Neural progenitor cell (in vitro differentiated cells): ENCODE data around the gene RPTOR. TPM values are rescaled to one million over a fixed set of nuclear protein-coding genes. Genes with fewer than 3 reads are reported as not detected.

ENCODE experiments used
- DNase-seq: peaks from one replicate; pipeline ENCODE4 v3.0.0-alpha.2; 2016; ENCODE audit warnings: low spot score
- H2AFZ ChIP-seq: fragments of 200-600 bp; sonication (generic); replicated peaks from 2 replicates; pipeline ENCODE4 v1.6.1; 2016; ENCODE audit warnings: antibody characterized with exemption
- H3F3A ChIP-seq: fragments of 200-600 bp; sonication (generic); 2 replicates; pipeline ENCODE4 v1.6.1; 2016; ENCODE audit warnings: antibody characterized with exemption, low read depth
- H3K27ac ChIP-seq: fragments of 200-600 bp; sonication (generic); 2 replicates; pipeline ENCODE4 v1.5.1; 2016; ENCODE audit warnings: mild to moderate bottlenecking
- H3K27me3 ChIP-seq: fragments of 200-600 bp; sonication (generic); 2 replicates; pipeline ENCODE4 v1.6.1; 2016; ENCODE audit warnings: mild to moderate bottlenecking, moderate library complexity
- H3K36me3 ChIP-seq: fragments of 200-600 bp; sonication (generic); 2 replicates; pipeline ENCODE4 v1.5.1; 2016
- H3K4me1 ChIP-seq: fragments of 200-600 bp; sonication (generic); 2 replicates; pipeline ENCODE4 v1.6.1; 2016; ENCODE audit warnings: mixed run types
- H3K4me2 ChIP-seq: fragments of 200-600 bp; sonication (generic); 2 replicates; pipeline ENCODE4 v1.6.1; 2016
- H3K4me3 ChIP-seq: fragments of 200-600 bp; sonication (generic); 2 replicates; pipeline ENCODE4 v1.5.1; 2016
- H3K79me2 ChIP-seq: fragments of 200-600 bp; sonication (generic); 2 replicates; pipeline ENCODE4 v1.6.1; 2016; ENCODE audit warnings: low read depth
- H3K9ac ChIP-seq: fragments of 200-600 bp; sonication (generic); 2 replicates; pipeline ENCODE4 v1.6.1; 2016
- H3K9me3 ChIP-seq: fragments of 200-600 bp; sonication (generic); 2 replicates; pipeline ENCODE4 v1.5.1; 2016; ENCODE audit warnings: low read depth
- H4K20me1 ChIP-seq: fragments of 200-600 bp; sonication (generic); 2 replicates; pipeline ENCODE4 v1.6.1; 2016; ENCODE audit warnings: low read depth
- H3K27ac Mint-ChIP-seq: 3 replicates; pipeline ENCODE4 v1.8.0; 2021; ENCODE audit warnings: mixed read lengths
- H3K27me3 Mint-ChIP-seq: 2 replicates; pipeline ENCODE4 v1.8.0; 2022; ENCODE audit warnings: low read depth, mild to moderate bottlenecking, inconsistent platforms, moderate library complexity, mixed read lengths; ENCODE audit not compliant: insufficient read depth
- H3K36me3 Mint-ChIP-seq: 3 replicates; pipeline ENCODE4 v1.8.0; 2021; ENCODE audit warnings: mixed read lengths
- H3K4me1 Mint-ChIP-seq: 3 replicates; pipeline ENCODE4 v1.8.0; 2021; ENCODE audit warnings: mixed read lengths
- H3K4me3 Mint-ChIP-seq: 3 replicates; pipeline ENCODE4 v1.8.0; 2021; ENCODE audit warnings: mild to moderate bottlenecking, moderate library complexity, mixed read lengths
- H3K9me3 Mint-ChIP-seq: 3 replicates; pipeline ENCODE4 v1.8.0; 2020; ENCODE audit warnings: mixed read lengths
- EZH2 ChIP-seq: fragments of 200-600 bp; sonication (generic); IDR thresholded peaks from 2 replicates; pipeline ENCODE4 v1.6.1; 2017; ENCODE audit warnings: antibody characterized with exemption, mild to moderate bottlenecking, moderate library complexity
- EZH2phosphoT487 ChIP-seq: fragments of 200-600 bp; sonication (generic); IDR thresholded peaks from 2 replicates; pipeline ENCODE4 v1.6.1; 2017; ENCODE audit warnings: antibody characterized with exemption
- total RNA-seq: library from RNA; depleted of rRNA; stranded (reverse); fragments of >200 nt; gene quantifications from 2 replicates; pipeline ENCODE4 v1.2.3, GENCODE V29; 2015; ENCODE audit warnings: low replicate concordance
- TF ChIP-seq, protein P1 (sequence below): fragments of 200-600 bp; sonication (generic); IDR thresholded peaks from 2 replicates; pipeline ENCODE4 v1.5.1; 2017; ENCODE audit warnings: antibody characterized with exemption, mild to moderate bottlenecking

Gene RPTOR
- total RNA-seq, 1 donor from 2014 or later, result 7.4 TPM

DNA sequence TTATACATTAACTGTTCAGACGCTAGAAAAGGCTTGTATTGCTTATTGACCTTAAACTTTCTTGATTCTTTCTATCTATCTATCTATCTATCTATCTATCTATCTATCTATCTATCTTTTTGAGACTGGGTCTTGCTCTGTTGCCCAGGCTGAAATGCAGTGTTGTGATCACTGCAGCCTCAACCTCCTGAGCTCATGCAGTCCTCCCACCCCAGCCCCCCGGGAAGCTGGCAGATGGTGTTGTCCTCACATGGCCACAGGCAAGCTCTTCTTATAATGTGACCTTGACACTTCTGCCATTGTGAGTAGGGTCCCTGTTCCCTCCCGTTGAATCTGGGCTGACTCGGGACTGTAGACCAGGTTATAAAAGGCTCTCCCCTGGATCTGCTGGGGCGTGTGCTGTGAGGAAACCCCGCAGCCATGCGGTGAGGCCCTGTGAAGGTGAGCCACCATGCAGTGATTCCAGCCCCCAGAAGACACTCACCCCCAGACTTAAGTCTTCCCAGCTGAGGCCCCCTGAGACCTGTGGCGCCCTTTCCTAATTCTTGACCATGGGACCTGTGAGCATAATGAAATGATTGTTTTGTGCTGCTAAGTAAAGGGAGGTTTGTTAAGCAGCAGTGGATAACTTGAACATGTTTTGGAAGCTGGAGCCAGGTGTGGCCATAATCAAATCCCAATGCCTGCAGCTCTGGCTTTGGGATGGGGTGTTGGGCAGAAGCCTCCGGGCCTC is 54.3 kb downstream of the RPTOR start:
- Histone ChIP-seq H3K9me3 (peaks cover 3% of the 10 kb centered on the region), H3K27me3 (no peaks in the 10 kb centered on the region), H3K36me3 (no peaks in the 10 kb centered on the region), H3F3A (no peaks in the 10 kb centered on the region), H3K4me3 (no peak overlapping the region), H3K9ac (no peak overlapping the region), H4K20me1 (peaks cover 40% of the 10 kb centered on the region), H3K27ac (no peak overlapping the region), H3K4me2 (no peak overlapping the region), H2AFZ (no peak overlapping the region), H3K4me1 (no peaks in the 10 kb centered on the region), H3K79me2 (peaks cover 40% of the 10 kb centered on the region)
- H3K27me3 Mint-ChIP-seq, result peaks cover 2% of the 10 kb centered on the region
- no peak overlapping the region for H3K27ac Mint-ChIP-seq
- TF ChIP-seq, protein P1, sequence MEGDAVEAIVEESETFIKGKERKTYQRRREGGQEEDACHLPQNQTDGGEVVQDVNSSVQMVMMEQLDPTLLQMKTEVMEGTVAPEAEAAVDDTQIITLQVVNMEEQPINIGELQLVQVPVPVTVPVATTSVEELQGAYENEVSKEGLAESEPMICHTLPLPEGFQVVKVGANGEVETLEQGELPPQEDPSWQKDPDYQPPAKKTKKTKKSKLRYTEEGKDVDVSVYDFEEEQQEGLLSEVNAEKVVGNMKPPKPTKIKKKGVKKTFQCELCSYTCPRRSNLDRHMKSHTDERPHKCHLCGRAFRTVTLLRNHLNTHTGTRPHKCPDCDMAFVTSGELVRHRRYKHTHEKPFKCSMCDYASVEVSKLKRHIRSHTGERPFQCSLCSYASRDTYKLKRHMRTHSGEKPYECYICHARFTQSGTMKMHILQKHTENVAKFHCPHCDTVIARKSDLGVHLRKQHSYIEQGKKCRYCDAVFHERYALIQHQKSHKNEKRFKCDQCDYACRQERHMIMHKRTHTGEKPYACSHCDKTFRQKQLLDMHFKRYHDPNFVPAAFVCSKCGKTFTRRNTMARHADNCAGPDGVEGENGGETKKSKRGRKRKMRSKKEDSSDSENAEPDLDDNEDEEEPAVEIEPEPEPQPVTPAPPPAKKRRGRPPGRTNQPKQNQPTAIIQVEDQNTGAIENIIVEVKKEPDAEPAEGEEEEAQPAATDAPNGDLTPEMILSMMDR, result no peak
- TF ChIP-seq EZH2, result no peak
- peaks cover 45% of the 10 kb centered on the region for H3K4me1 Mint-ChIP-seq
- no peak overlapping the region for H3K4me3 Mint-ChIP-seq
- H3K9me3 Mint-ChIP-seq, result peaks cover 13% of the 10 kb centered on the region
- peaks cover 16% of the 10 kb centered on the region for H3K36me3 Mint-ChIP-seq
- DNase-seq, result no peak

- H3K4me1 Mint-ChIP-seq, result peaks cover 43% of the 10 kb centered on the region
- Histone ChIP-seq H3K4me3 (no peak overlapping the region), H3K27me3 (no peaks in the 10 kb centered on the region), H3K79me2 (peaks cover 39% of the 10 kb centered on the region), H3K27ac (no peak overlapping the region), H3K9ac (no peak overlapping the region), H2AFZ (no peak overlapping the region), H4K20me1 (peaks cover 39% of the 10 kb centered on the region), H3K4me2 (no peak overlapping the region), H3K4me1 (no peaks in the 10 kb centered on the region), H3K36me3 (no peaks in the 10 kb centered on the region), H3F3A (no peaks in the 10 kb centered on the region), H3K9me3 (peaks cover 3% of the 10 kb centered on the region)
- DNase-seq, result no peak
- H3K4me3 Mint-ChIP-seq, result no peak overlapping the region
- no peak for TF ChIP-seq EZH2
- TF ChIP-seq EZH2phosphoT487, result no peak
- TF ChIP-seq, protein P1, result no peak
- H3K36me3 Mint-ChIP-seq, result peaks cover 21% of the 10 kb centered on the region
- H3K27ac Mint-ChIP-seq, result no peak overlapping the region
- peaks cover 2% of the 10 kb centered on the region for H3K27me3 Mint-ChIP-seq
- H3K9me3 Mint-ChIP-seq, result peaks cover 16% of the 10 kb centered on the region
Measured at GRCh38 chr17:80599546-80600305, 55.1 kb downstream of the RPTOR start.

- Mint-ChIP-seq H3K27me3 (peaks cover 2% of the 10 kb centered on the region), H3K9me3 (peaks cover 18% of the 10 kb centered on the region), H3K27ac (no peak overlapping the region), H3K4me3 (peak overlapping the region; percentile 46), H3K4me1 (peaks cover 39% of the 10 kb centered on the region), H3K36me3 (peaks cover 21% of the 10 kb centered on the region)
- TF ChIP-seq EZH2 (no peak), EZH2phosphoT487 (no peak)
- TF ChIP-seq, protein P1, result no peak
- DNase-seq, result no peak
- H3K79me2 ChIP-seq, result peaks cover 35% of the 10 kb centered on the region
- no peak overlapping the region for H3K27ac ChIP-seq
- H4K20me1 ChIP-seq, result peaks cover 28% of the 10 kb centered on the region
- no peak overlapping the region for H3K4me3 ChIP-seq
- H3K36me3 ChIP-seq, result no peaks in the 10 kb centered on the region
- no peak overlapping the region for H3K4me2 ChIP-seq
- H3K9me3 ChIP-seq, result peaks cover 3% of the 10 kb centered on the region
- H3K27me3 ChIP-seq, result no peaks in the 10 kb centered on the region
- no peak overlapping the region for H2AFZ ChIP-seq
- H3F3A ChIP-seq, result no peaks in the 10 kb centered on the region
- H3K9ac ChIP-seq, result no peak overlapping the region
- no peaks in the 10 kb centered on the region for H3K4me1 ChIP-seq
Measured at GRCh38 chr17:80601146-80601545, 56.5 kb downstream of the RPTOR start.
